Measurements from ENCODE around the gene KRTAP21-3.

KRTAP21-3 gene

GRCh38 chr21:30668776-30669175 is 49.8 kb downstream of the KRTAP21-3 start:
- DNase-seq (ENCODE audit: insufficient read length, low spot score) (no peak), FAIRE-seq (no peak)

All from HTR-8/SVneo (cell line).